HAP-1 (cell line): Measurements from ENCODE around the gene OAS3.
A peak's percentile ranks its signal among the peaks of the same experiment; 100 is the strongest.

Experiments used
- DNase-seq, 2 experiments: peaks; one replicate each; pipeline ENCODE4 v3.0.0-alpha.2; 2016 to 2020; ENCODE audit warnings: low spot score in 2 of 2
- H3K27me3 ChIP-seq: fragments of 250-450 bp; sonication (Bioruptor Pico); 2 replicates; pipeline ENCODE4 v1.5.1; 2020; ENCODE audit warnings: low read depth, mild to moderate bottlenecking, moderate library complexity
- H3K36me3 ChIP-seq: fragments of 250-450 bp; sonication (Bioruptor Pico); replicated peaks from 2 replicates; pipeline ENCODE4 v1.5.1; 2020; ENCODE audit warnings: mild to moderate bottlenecking
- H3K4me1 ChIP-seq: fragments of 250-450 bp; sonication (Bioruptor Pico); 2 replicates; pipeline ENCODE4 v1.5.1; 2020; ENCODE audit warnings: mild to moderate bottlenecking
- H3K4me3 ChIP-seq: fragments of 250-450 bp; sonication (Bioruptor Pico); 2 replicates; pipeline ENCODE4 v1.5.1; 2020; ENCODE audit warnings: mild to moderate bottlenecking, moderate library complexity
- H3K9me3 ChIP-seq: fragments of 250-450 bp; sonication (Bioruptor Pico); 2 replicates; pipeline ENCODE4 v1.5.1; 2020; ENCODE audit warnings: mild to moderate bottlenecking, moderate library complexity
- in situ Hi-C: fragments of 300-500 bp; cut with MboI; formaldehyde crosslinking; loops from 3 replicates; pipeline ENCODE4 v1.14.3; 2020; ENCODE audit warnings: low sequenced_read_pairs, inconsistent platforms, mixed read lengths

OAS3 gene, protein sequence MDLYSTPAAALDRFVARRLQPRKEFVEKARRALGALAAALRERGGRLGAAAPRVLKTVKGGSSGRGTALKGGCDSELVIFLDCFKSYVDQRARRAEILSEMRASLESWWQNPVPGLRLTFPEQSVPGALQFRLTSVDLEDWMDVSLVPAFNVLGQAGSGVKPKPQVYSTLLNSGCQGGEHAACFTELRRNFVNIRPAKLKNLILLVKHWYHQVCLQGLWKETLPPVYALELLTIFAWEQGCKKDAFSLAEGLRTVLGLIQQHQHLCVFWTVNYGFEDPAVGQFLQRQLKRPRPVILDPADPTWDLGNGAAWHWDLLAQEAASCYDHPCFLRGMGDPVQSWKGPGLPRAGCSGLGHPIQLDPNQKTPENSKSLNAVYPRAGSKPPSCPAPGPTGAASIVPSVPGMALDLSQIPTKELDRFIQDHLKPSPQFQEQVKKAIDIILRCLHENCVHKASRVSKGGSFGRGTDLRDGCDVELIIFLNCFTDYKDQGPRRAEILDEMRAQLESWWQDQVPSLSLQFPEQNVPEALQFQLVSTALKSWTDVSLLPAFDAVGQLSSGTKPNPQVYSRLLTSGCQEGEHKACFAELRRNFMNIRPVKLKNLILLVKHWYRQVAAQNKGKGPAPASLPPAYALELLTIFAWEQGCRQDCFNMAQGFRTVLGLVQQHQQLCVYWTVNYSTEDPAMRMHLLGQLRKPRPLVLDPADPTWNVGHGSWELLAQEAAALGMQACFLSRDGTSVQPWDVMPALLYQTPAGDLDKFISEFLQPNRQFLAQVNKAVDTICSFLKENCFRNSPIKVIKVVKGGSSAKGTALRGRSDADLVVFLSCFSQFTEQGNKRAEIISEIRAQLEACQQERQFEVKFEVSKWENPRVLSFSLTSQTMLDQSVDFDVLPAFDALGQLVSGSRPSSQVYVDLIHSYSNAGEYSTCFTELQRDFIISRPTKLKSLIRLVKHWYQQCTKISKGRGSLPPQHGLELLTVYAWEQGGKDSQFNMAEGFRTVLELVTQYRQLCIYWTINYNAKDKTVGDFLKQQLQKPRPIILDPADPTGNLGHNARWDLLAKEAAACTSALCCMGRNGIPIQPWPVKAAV

DNA sequence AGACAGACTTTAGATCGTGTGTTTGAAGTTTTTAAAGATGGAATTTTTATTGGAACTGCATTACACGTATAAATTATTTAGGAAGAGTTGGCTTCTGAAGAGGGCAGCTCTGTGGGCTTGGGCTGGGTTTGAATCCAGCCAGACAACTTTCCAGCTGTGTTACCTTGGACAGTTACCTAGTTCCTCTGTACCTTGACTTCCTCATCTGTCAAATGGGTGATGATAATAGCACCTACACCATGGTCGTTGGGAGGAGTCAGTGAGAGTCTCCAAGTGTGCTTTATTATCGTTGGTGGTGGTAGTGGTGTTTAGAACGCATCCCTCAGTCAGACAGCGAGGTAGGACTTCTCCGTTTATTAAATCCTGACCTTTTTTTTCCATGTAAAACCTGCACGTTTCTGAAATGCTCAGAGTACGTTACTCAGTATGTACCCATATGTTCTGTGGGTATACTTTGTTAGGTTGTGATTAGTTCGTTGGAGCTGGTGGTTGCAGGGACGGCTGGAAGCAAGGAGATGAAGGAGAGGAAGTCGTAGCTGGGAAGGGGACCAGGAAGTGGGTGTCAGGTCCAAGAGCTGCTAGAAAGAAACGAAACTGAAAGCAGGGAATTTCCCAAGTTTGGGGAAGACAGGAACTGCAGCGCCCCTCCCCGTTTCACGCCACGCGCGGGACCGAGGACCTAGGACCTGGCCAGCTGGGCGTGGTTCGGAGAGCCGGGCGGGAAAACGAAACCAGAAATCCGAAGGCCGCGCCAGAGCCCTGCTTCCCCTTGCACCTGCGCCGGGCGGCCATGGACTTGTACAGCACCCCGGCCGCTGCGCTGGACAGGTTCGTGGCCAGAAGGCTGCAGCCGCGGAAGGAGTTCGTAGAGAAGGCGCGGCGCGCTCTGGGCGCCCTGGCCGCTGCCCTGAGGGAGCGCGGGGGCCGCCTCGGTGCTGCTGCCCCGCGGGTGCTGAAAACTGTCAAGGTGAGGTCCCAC, at the start of gene OAS3:
TSS of gene OAS3 (plus strand) at position 734 of the 979 bp plus-strand sequence. CDS start at position 791, 57 bp downstream.
- Histone ChIP-seq H3K36me3 (no peaks in the 10 kb centered on the region), H3K9me3 (no peaks in the 10 kb centered on the region; the same call in 1 of the 2 replicates), H3K4me1 (peaks cover 11% of the 10 kb centered on the region), H3K27me3 (no peaks in the 10 kb centered on the region), H3K4me3 (peak within 1 kb of the TSS; percentile 50)
- in situ Hi-C loops = no loop called here
- peak; percentile 40 to 80 for DNase-seq

DNA sequence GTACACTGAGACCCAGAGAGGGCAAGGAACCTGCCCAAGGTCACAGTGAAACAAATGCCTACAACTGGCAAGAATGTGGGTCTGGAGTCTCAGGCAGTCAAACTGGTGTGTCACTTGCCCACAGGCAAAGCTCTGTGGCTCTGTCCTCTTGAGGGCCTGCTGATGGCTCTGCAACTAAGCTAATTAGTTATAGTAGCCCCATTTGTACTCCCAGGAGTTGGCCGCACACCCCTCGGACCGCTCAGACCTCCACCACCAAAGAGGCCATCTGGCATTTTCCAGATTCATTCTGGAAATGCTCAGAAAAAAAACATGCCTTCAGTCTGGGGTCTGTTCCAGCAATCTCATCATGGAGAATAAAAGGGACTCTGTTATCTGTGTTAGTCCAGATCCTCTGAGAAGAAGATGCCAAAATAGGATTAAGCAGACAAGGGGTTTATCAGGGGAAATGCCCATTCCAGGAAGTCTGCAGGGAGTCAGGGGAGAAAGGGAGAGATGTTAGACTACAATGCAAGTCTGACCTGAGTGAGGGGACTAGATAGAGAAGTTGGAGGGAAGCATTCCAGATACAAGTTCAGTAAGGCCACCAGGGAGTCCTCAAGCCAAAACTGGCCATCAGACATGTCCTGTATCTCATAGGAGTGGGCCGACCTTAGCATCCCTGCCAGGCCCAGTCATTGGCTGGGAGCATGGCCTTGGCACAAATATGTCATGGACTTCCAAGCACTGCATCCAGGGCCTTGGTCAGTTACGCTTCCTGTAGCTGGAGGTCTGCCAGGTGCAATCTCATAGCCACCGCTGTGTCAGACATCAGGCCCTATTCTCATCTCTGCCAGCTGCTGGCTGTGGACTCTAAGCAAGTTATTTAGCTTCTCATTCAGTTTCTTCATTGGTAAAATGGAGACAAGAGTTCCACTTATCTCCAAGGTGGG, 46.9 kb upstream of the OAS3 start:
- Histone ChIP-seq H3K27me3 (peaks cover 7% of the 10 kb centered on the region), H3K36me3 (no peaks in the 10 kb centered on the region), H3K4me1 (no peaks in the 10 kb centered on the region), H3K4me3 (no peak overlapping the region), H3K9me3 (no peaks in the 10 kb centered on the region)
- no peak for DNase-seq
- in situ Hi-C loops = no loop called here

DNA sequence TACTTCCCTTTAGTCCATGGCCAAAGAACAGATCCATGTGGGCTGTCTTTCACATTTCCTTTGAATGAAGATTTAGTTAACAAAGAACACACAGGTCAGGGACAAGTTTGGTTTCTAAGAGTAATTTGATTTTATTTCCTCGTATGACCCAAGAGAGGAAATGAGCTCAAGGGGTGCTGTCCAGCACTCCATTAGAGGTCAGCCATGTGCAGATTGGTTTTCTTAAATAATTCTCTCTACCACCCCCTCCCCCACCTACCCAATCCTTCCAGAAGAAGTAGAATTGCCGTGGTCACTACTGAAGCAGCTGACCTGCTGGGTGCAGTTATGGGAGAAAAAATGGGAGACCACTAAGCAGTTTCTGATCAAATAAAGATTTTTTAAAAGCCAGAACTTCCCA, 45.4 kb upstream of the OAS3 start:
- in situ Hi-C loops = no loop called here
- Histone ChIP-seq H3K4me1 (no peaks in the 10 kb centered on the region), H3K4me3 (no peak overlapping the region), H3K9me3 (no peaks in the 10 kb centered on the region), H3K36me3 (no peaks in the 10 kb centered on the region), H3K27me3 (peaks cover 21% of the 10 kb centered on the region)
- DNase-seq = no peak

DNA sequence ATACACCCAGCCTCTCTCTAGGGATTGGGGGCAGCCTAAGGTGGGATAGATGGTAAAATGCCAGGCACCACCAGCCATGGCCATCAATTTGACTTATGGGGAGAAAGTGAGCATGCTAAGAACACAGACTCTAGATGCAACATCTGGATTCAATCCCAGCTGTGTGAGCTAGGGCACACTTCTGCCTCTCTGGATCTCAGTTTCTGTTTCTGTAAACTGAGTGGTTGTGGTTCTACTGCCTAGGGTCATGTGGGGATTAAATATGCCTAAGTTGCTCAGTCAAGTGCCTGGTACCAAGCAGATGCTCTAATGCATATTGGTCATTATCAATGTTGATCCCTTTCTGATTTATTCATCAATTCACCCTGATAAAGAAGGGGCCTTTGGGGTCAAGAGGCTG, 44.1 kb upstream of the OAS3 start:
- peaks cover 29% of the 10 kb centered on the region for H3K27me3 ChIP-seq
- no peaks in the 10 kb centered on the region for H3K9me3 ChIP-seq
- H3K4me3 ChIP-seq = no peak overlapping the region
- in situ Hi-C loops = no loop called here
- no peak for DNase-seq
- no peaks in the 10 kb centered on the region for H3K36me3 ChIP-seq
- H3K4me1 ChIP-seq = no peaks in the 10 kb centered on the region

DNA sequence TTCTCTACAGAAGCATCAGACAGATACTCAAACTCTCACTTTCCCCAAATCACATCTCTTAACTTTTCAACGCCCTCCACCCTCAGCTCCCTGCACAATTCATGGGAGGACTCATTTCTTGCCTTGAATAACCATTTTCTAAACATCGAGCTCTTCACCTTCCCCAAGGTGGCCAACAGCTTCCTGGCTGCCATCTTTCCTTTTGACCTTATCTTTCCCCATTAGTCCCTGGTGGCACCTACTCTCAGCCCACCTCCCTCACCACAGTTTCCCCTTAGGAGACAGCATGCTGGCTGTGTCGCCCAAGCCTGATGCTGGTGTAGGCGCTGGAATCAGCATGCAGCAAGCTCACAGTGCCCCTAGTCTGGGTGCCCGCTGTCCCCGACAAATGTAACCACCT, 39.9 kb upstream of the OAS3 start:
- peaks cover 29% of the 10 kb centered on the region for H3K27me3 ChIP-seq
- no peaks in the 10 kb centered on the region for H3K9me3 ChIP-seq
- DNase-seq = no peak
- no peaks in the 10 kb centered on the region for H3K36me3 ChIP-seq
- no peaks in the 10 kb centered on the region for H3K4me1 ChIP-seq
- no peak overlapping the region for H3K4me3 ChIP-seq
- in situ Hi-C loops = no loop called here

DNA sequence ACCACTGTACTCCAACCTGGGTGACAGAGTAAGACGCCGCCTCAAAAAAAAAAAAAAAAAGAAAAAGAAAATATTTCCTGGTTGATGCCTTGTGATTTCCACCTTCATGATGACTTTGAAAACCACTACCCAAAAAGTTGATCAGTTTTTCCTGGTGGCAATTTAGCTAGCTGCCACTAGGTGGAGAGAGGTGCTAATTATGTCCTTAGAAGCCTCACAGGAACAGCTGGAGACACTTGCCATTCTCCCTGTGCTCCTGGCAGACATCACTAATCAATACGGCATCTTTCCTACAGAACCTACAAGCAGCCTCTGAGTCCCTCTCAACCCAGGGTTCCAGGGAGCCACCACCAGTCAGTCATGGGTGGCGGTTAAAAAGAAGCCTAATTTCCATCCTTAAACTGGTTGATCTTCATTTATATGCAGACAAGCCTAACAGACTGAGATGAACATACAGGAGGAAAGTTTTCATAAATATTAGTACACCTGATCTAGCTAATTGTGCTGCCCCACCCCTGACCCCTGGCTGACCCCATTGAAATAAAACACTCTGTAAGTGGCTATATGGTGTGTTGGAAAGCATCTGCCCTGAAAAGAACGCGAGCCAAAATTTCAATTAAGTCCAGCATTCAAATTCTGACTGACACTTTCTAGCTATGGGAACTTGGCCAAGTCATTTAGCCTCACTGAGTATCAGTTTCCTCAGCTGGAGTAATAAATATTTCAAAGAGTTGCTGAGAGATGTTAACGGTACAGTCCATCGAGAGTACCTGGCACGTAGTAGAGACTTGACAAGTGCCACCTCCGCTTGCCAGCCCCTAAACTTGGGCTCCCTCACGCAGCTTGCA, 37.8 kb upstream of the OAS3 start:
- H3K36me3 ChIP-seq = no peaks in the 10 kb centered on the region
- H3K27me3 ChIP-seq = peaks cover 22% of the 10 kb centered on the region
- no peaks in the 10 kb centered on the region for H3K9me3 ChIP-seq
- DNase-seq = peak; percentile 59 to 61
- in situ Hi-C loops = no loop called here
- H3K4me3 ChIP-seq = no peak overlapping the region
- no peaks in the 10 kb centered on the region for H3K4me1 ChIP-seq

DNA sequence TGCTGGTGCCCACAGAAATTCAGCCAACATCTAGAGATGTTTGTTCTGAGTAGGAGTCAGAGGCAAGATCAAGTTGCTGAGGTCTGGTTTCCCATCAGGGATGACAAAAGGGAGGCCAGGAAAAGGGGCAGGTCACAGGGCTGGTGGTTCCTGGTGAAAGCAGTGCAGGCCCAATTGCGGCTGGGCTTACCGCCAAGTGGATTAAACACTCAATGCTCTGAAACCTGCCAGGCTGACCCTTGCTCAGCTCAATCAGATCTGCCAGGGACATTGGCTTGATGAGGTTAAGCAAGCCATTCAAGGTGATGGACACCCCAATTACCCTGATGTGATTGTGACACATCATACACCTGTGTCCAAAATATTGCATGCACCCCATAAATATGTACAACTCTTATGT, 37.0 kb upstream of the OAS3 start:
- no peaks in the 10 kb centered on the region for H3K36me3 ChIP-seq
- peaks cover 22% of the 10 kb centered on the region for H3K27me3 ChIP-seq
- H3K9me3 ChIP-seq = no peaks in the 10 kb centered on the region
- in situ Hi-C loops = no loop called here
- no peak overlapping the region for H3K4me3 ChIP-seq
- no peak for DNase-seq
- H3K4me1 ChIP-seq = no peaks in the 10 kb centered on the region; the same call in 1 of the 2 replicates

DNA sequence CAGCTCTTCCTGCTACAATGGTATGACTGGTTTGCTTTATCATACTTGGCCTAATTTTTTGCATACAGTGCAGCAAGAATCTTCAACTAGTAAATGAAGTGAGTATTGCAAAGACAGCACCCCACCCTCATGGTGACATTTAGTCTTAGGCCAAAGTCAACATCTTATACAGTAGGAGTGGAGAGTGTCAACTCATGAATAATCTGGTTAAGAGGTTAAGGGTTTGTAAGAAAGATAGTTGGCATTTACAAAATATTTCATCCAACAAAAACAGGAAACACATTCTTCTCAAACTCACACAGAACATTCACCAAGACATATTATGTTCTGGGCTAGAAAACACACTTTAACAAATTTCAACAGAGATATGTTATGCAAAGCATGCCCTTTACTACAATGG, 33.7 kb upstream of the OAS3 start:
- Histone ChIP-seq H3K27me3 (no peaks in the 10 kb centered on the region; the same call in 1 of the 2 replicates), H3K9me3 (no peaks in the 10 kb centered on the region), H3K4me3 (no peak overlapping the region), H3K36me3 (no peaks in the 10 kb centered on the region), H3K4me1 (peaks cover 3% of the 10 kb centered on the region)
- in situ Hi-C loops = no loop called here
- no peak for DNase-seq

DNA sequence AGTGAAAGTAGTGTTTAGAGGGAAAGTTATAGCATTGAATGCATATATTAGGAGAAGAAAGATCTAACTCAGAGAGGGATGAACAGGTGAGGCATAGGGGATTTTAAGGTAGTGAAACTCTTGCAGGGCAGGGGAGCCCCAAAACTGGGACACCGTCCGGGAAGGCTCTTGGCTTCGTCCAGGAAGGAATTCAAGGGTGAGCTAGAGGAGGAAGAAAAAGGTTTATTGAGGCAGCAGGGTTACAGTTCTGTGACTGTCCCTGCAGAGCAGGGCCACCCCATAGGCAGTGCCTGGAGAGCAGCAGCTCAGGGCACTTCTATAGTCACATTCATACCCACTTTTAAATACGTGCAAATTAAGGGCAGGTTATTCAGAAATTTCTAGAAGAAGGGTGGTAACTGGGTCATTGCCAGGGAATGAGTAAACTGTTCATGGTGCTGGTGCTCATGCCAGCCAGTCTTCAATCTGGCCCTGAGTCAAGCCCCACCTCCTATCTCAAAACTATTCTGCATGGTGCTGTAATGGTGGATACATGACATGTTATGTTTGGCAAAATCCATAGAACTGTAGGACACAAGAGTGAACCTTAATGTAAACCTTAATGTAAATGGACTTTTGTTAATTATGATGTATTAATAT, 32.7 kb upstream of the OAS3 start:
- no peaks in the 10 kb centered on the region for H3K9me3 ChIP-seq
- in situ Hi-C loops = no loop called here
- no peak overlapping the region for H3K4me3 ChIP-seq
- no peak for DNase-seq
- H3K4me1 ChIP-seq = peaks cover 3% of the 10 kb centered on the region
- no peaks in the 10 kb centered on the region for H3K36me3 ChIP-seq
- H3K27me3 ChIP-seq = no peaks in the 10 kb centered on the region; the same call in 1 of the 2 replicates

DNA sequence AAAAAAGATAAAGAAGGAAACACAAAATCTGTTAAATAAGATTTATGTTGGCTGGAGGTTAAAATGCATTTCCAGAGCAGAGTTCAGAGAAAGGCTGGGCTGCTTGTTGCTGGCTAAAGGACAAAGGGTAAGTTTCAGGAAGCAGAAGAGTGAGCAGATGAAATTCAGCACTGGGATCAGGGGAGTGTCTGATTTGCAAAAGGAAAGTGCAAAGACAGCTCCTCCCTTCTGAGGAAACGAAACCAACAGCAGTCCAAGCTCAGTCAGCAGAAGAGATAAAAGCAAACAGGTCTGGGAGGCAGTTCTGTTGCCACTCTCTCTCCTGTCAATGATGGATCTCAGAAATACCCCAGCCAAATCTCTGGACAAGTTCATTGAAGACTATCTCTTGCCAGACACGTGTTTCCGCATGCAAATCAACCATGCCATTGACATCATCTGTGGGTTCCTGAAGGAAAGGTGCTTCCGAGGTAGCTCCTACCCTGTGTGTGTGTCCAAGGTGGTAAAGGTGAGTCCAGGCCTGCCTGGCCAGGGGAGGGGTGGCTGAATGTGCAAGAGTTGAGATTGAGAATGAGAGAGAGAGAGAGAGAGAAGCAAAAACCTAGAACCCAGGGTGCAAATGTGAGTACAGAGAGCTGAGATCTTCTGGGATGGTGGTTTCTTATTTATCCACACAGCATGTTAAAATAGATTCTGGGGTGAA, 31.4 kb upstream of the OAS3 start, which contains the start of gene OAS1:
TSS of gene OAS1 (plus strand) at position 251 of the 703 bp plus-strand sequence. CDS start at position 329, 78 bp downstream.
- in situ Hi-C loops = no loop called here

More for the DNA sequence above, 31.4 kb upstream of the OAS3 start, which contains the start of gene OAS1:
- H3K36me3 ChIP-seq = no peaks in the 10 kb centered on the region
- no peak within 1 kb of the TSS for H3K4me3 ChIP-seq
- peaks cover 3% of the 10 kb centered on the region for H3K4me1 ChIP-seq
- DNase-seq = peak in 1 of 2 experiments; percentile 14
- no peaks in the 10 kb centered on the region; the same call in 1 of the 2 replicates for H3K27me3 ChIP-seq
- no peaks in the 10 kb centered on the region for H3K9me3 ChIP-seq
